GF-D8 (cell line): ENCODE data around the gene FAM241B.

Source experiments
- DNase-seq: peaks from one replicate; lab custom pipeline; 2025; lab: John Stamatoyannopoulos, UW

FAM241B gene, protein sequence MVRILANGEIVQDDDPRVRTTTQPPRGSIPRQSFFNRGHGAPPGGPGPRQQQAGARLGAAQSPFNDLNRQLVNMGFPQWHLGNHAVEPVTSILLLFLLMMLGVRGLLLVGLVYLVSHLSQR

DNA sequence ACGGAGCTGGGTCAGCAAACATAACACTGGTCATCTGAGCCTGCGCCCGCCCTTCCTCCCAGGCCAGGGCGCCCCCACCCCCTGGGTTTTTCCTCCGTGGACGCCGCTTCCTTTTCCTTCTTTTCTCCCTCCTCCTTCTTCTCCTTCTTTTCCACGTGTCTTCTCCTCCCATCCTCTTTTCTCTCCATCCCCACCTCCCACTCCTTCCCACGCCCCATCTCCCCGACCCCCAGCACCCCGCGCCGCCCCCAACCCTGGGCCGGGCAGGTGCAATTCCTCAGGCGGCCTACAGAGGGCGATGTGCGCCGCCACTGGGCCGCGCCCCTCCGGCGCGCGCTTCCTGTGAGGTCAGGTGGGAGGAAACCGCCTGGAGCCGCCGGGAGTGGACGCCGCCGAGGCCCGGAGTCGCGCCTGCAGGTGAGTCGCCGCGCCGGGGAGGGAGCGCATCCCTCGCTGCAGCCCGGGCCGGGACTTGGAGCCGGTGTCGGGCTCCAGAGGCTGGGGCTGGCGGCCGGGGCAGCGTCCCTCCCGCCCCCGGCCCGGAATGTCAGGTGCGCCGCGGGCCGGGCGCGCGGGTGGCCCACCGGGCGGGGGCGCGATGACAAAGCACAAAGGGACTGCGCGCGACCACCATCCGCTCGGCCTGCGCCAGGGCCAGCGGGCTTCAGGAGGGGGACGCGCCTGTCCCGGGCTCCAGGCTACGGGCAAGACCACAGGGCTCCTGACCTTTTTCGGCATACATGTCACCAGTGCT is at the start of gene FAM241B:
TSS of gene FAM241B (plus strand) at position 351 of the 754 bp plus-strand sequence. CDS start 1,497 bp downstream, outside the sequence.
- DNase-seq = no peak

DNA sequence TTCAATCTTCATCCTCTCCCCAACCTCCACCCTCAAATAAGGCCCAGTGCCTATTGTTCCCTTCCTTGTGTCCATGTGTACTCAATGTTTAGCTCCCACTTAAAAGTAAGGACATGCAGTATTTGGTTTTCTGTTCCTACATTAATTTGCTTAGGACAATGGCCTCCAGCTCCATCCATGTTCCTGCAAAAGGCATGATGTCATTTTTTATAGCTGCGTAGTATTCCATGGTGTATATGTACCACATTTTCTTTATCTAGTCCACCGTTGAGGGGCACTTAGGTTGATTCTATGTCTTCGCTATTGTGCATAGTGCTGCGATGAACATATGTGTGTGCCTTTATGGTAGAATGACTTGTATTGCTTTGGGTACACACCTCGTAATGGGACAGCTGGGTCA is 49.6 kb upstream of the FAM241B start:
- DNase-seq = no peak

DNA sequence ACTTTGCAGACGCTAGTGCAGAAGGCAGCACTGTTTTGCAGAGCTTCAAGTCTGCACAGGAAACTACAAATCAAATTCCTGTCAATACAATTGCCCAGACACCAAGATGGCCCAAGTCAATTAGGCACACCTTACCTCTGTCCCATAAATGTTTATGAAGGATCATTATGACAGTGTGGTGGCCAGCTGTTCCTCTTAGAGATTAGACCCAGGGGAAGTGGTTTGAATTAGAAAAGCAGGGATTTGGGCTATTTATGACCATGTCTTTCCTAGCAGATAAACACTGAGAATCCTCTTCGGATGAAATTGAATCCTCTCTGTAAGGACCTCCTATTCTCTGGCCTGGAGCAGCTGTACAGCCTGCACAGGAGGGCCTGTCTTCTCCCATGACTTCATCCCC is 46.9 kb upstream of the FAM241B start:
- DNase-seq = no peak

DNA sequence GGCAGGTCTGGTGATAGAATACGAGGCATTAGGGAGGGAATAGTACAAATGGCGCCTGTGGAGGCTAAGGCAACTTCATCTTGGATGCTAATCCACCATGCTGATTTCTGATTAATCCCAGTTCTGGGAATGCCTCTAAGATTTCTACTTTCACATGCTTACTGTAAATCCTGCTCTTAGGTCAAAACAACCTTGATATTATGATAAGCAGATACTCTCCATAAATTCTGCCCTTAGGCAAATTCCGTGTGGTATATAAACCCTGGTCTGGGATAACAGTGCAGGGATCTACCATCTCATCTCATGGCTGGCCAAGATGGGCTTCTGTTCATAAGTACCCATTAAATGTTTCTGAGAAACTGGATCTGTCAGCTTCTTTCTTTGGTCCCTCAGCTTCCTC is 45.4 kb upstream of the FAM241B start:
- DNase-seq = no peak

DNA sequence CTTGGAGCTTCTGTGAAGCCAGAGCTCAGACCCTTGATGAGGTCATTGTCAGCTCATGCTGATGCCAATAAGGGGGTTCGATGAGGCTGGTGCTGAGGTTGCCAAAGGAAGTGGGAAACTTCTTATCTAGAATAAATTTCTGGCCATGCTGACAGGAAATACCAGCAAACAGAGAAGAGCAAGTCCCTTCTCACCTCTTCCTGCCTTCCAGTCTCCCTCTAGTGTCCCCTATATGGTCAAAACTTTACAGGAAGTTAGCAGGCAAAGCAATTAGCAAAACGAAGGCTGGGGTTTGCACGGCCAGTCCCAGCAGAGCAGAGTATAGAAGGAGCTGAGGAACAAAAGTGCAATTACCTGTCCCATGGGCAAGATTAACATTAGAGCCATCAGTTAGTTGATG is 41.7 kb upstream of the FAM241B start:
- peak; percentile 17 for DNase-seq

DNA sequence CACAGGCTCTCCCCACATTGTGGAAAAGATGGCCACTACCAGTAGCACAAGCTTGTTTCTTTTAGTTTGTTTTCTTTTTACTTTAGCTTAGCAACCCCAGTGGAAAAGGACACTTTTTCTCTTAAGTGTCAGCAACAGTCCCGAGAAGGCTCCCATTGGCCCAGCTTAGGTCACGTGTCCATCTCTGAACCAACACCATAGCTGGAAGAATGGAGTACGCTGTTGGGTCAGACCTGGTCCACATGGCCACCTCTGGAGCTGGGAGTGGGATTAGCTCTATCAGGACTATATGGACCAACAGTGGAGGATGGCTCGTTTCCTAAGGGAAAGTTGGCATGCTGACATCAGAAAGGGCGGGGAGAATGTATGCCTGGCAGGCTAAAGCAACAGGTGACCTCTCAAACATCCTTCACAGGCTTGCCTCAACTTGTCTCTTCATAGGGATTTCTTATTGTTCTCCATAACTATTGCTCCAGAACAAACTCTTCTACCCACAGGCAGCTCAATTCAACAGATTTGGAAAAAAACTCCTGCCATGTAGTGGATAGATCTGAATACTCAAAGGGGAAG is 29.2 kb upstream of the FAM241B start:
- no peak for DNase-seq

- no peak for DNase-seq
These were observed 21.0 kb upstream of the FAM241B start for GRCh38 chr10:69609077-69609476.

GRCh38 chr10:69612760-69613159 is 17.3 kb upstream of the FAM241B start:
- no peak for DNase-seq

DNA sequence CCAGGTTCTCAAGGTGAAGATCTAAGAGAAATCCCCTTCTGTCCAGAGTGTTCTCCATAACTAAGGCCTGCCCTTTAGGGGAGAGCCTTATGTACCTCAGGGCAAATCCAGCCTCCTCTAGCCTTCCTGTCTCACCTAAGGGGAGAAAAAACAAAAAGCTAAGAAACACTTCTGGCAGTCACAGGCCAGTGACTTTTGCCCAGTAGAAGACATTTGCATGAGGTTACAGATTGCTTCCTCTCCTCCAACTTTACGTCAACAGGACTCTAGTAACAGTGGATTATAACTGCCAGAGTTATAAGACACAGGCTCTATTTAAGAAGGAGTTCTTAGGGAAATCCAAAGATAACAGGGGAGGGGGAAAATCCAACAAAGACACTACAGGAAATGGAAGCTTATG is 15.9 kb upstream of the FAM241B start:
- DNase-seq = no peak

DNA sequence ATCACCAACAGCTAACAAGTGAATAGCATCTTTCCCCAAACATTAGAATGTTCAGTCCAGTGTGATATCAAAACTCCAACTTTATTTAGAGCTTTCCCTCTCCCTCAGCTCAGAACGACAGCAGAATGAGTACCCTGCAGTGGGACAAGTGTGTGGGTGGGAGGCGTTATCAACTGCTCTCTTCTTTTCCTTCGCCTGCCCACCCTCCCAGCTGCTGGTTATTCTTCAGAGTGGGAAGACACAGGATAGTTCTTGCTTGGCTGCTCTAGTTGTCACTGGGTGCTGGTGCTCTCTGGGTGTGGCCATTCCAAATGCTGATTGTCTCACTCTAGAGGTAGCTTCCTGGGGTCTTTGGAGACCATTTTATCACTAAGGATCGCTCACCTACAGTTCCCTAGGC is 13.7 kb upstream of the FAM241B start:
- no peak for DNase-seq

- no peak for DNase-seq
These were observed 11.3 kb upstream of the FAM241B start for GRCh38 chr10:69618746-69619145.

- DNase-seq = no peak
These were observed 10.4 kb upstream of the FAM241B start for GRCh38 chr10:69619626-69620025.

DNA sequence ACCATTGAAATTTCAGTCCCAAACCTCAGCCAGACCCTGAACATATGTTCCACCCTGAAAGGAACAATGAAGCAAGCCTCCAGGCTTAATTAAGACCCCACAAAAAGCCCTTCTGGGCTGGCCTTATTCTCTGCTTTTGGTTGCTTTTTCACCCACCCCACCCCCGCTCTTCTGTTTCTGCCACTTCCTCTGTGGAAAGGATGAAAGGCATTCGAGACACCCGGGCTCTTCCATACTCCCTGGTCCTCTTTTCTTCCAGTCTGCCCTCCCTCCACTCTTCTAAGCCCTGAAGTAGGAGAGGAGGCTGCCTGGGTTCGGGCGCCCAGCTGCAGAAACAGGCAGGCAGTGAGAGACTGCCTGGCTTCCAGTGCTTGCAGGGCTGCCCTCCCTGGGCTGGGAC is 9.4 kb upstream of the FAM241B start:
- no peak for DNase-seq

GRCh38 chr10:69624245-69624786 is 5.7 kb upstream of the FAM241B start:
- no peak for DNase-seq

GRCh38 chr10:69626826-69627225 is 3.2 kb upstream of the FAM241B start:
- DNase-seq = no peak

- no peak for DNase-seq
These were observed 1.2 kb upstream of the FAM241B start for GRCh38 chr10:69628891-69629290.

DNA sequence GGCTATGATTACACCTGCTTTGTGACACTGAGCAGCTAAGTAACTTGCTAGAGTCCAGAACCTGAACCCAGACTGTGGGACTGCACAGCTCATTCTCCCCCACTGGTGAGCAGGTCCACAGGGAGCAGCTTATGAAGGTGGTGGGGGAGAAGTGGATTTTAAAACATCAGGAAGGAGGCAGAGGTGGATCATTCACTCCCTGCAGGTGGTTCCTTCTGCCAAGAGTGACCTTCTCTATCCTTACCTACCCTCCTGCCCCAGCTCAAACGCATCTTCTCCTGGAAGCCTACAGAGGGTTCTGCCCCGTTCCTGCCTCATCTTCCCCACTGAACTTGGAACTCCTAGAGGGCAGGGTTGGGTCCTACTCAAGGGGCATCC is 539 bp upstream of the FAM241B start:
- DNase-seq = no peak

- no peak for DNase-seq
These were observed 779 bp downstream of the FAM241B start for GRCh38 chr10:69630651-69631400.

DNA sequence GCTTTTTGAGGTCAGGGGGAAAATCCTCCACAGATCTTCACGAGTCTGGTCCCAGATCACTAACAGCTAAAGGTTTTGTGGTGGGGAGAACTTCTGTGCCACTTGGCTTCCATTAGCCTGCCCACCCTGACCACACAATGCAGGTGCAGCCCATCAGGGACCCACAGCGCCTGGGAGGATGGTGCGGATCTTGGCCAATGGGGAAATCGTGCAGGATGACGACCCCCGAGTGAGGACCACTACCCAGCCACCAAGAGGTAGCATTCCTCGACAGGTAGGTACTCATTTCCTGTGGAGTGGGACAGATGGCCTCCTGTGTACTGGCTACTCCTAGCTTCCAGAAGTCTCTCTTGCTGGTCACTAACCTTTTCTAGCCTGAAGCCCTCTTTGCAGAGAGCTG is 1.5 kb downstream of the FAM241B start:
- DNase-seq = no peak

DNA sequence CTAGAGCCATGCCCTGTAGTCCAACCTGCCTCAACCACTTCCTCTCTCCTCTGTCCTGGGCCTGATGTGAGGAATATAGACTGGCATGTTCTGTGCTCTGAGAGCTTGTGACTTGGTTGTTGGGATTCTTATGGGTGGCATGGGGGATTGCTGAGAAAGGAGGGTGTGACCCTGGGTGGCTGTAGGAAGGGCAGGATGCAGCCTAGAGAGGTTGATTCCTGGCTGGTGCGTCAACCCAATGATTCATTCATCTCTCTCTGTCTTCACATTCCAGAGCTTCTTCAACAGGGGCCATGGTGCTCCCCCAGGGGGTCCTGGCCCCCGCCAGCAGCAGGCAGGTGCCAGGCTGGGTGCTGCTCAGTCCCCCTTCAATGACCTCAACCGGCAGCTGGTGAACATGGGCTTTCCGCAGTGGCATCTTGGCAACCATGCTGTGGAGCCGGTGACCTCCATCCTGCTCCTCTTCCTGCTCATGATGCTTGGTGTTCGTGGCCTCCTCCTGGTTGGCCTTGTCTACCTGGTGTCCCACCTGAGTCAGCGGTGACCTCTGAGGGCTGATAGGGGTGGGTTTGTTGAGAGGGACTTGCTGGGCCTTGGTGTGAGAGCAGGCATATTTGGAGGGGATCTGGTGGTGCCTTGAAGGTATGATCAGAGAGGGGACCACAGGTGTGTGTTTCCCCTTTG is 2.6 kb downstream of the FAM241B start:
- DNase-seq = no peak

GRCh38 chr10:69633673-69634635 is 3.9 kb downstream of the FAM241B start:
- no peak for DNase-seq
